GM19193 (cell line): Measurements from ENCODE around the gene MAPKAP1.

Experiments used
- POLR2A ChIP-seq: IDR thresholded peaks from 4 replicates; pipeline ENCODE4 v1.6.1; 2011; ENCODE audit not compliant: insufficient read depth, insufficient read length; ENCODE audit errors: extremely low read depth

Gene MAPKAP1

DNA sequence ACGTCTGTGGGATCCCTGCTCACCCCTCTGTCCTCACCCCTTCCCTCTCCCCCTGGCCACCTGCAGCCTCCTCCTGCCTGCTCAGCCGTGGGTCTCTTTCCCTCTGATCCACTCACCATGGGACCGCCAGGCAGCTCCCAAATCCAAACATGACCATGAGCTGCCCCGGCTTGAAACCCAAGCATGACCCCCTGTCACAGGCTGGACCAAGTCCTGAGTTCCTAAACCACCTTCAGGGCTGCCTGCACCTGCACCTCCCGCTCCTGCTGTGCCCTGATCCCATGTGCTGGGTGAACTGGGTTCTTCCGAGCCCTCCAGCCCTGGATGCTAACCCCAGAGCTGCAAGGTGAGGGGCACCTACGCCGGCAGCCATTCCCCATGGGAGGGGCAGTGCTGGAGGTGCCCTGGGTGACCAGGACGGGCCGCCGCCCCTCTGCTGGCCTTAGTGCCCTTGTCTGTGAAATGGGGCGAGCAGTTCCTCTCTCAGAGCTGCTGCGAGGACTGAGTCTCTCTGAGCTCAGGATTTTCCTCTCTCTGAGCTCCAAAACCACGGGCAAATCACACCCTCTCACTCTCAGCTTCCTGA is 295.7 kb downstream of the MAPKAP1 start:
- TF ChIP-seq POLR2A, result no peak

DNA sequence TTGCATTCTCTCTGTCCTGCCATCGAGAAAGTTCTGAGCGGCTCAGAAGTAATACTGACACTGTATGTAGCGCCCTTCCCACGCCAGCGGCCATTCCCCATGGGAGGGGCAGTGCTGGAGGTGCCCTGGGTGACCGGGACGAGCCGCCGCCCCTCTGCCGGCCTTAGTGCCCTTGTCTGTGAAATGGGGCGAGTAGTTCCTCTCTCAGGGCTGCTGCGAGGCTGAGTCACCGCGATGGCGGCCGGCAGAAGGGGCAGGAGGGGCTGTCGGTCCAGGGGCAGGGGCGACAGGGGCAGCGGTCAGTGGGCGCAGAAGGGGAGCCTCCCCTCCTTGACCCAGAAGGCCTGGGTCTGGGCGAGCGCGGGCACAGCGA is 296.5 kb downstream of the MAPKAP1 start:
- no peak for TF ChIP-seq POLR2A

DNA sequence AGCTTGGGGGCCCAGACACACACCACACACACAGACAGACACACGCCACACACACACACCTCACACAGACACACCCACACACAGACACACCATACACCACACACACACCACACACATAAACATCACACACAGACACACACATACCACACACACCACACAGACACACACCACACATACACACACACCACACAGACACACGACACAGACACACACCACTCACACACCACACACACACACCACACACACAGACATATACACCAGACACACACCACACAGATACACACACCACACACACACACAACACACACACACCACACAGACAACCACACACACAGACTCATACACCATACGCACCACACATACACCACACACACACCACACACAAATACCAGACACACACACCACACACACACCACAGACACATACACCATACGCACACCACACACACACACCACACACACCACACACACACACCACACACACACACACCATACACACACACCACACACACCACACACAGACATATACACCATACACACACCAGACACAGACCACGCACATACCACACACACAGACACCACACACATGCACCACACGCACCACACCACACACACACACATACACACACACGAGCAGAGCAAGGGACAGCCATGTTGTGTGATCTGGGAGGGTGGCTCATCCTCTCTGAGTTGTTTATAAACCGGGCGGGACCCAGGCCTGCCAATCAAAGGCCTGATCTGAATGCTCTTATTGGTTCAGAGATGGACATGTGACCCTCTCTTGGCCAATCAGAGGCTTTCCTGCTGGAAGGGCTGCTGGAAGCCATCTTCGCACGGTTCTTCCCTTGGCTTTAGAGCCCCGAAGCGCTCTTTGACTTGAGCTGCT is 297.1 kb downstream of the MAPKAP1 start:
- no peak for TF ChIP-seq POLR2A

DNA sequence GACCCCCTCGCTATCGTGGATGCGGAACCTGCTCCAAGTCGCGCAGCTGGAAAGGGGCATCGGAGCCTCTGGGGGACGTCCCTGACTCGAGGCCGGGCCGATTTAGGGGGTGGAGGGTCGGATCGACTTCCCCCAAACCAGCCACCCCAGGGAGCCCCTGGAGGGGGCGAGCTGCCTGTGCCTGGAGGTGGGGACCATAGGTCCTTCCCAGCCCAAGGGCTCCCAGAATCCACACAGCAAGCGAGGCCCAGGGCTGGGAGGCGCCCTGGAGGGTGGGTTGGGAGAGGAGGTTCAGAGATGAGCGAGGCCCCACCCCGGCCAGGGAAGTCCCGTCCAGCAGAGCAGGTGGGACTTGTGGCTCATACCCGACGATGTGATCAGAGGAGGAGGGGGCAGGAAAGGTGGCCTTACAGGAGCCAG is 297.8 kb downstream of the MAPKAP1 start:
- no peak for TF ChIP-seq POLR2A

DNA sequence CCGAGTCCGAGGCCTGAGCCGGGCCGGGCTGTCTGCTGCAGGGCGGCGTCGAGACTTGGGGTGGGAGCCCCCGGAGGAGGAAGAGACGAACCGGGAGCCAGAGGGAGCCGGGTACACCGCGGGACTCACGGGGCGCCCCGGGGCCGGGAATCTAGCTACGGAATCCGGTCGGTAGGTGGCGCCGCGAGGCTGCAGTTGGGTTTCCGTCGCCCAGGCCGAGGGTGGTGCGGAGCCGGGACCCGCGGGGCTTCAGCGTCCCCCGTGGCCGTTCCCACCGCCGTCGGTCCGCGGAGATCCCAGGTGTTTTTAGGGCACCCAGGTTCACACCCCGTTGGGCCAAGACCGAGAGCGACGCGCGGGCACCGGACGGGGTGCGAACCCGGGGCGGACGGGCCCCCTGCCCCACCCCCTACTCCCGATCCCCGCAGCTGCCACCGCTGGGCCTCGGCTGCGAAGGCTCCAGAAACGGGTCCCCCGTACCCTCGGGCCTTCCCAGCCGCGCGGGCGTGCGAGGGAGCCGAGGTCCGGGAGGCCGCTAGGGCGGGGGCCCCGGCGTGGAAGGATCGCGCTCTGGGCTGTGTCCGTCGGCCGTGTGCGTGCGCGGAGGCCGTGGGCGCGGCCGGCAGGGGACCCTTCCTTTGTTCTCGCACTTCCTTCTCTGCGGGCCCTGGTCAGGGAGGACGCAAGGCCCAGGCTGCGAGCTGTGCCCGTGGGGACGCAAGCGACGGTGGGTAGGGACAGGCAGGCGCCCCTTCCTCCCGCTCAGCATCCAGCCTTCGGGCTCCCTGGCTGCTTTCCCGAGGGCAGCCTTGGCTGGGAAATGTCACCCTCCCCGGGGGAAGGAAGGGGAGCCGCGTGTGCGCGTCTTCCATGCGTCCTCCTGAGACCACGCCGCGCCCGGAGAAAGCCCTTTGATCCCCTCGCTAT is 298.8 kb downstream of the MAPKAP1 start:
- no peak for TF ChIP-seq POLR2A

DNA sequence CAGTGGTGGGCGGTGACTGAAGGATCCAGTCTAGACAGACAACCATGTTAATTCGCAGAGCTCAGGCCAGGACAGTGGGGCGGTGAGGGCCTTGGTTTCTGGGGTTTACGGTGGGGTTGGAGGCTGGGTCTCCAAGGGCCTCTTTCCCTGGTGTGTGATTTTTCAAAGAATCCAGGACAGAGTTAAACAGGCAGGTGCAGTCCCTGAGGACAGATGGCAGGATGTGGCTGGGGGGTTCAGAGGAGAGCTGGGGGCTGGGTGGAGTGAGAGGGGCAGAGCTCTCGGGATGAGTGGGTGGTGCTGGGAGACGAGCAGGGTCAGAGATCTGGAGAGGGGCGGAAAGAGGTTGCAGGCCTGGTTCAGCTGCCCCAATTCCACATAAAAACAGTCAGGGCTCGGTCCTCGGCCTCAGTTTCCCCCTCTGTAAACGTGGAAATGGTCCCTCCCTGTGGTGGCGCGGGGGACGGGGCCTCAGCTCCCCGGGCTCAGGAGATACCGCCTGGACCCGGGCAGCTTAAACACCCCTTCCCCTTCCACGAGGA is 299.5 kb downstream of the MAPKAP1 start:
- TF ChIP-seq POLR2A, result no peak

DNA sequence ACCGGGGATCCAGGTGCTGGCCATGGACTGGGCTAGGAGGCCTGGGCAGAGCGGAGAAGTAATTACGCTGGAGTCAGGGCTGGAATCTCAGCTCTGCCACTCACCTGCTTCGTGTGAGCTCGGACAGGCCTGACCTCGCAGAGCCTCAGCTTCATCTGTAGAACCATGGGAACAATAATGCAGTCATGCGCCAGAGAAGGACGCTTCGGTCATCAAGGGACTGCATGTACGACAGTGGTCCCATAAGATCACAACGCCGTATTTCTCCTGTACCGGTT is 300.3 kb downstream of the MAPKAP1 start:
- TF ChIP-seq POLR2A, result no peak

DNA sequence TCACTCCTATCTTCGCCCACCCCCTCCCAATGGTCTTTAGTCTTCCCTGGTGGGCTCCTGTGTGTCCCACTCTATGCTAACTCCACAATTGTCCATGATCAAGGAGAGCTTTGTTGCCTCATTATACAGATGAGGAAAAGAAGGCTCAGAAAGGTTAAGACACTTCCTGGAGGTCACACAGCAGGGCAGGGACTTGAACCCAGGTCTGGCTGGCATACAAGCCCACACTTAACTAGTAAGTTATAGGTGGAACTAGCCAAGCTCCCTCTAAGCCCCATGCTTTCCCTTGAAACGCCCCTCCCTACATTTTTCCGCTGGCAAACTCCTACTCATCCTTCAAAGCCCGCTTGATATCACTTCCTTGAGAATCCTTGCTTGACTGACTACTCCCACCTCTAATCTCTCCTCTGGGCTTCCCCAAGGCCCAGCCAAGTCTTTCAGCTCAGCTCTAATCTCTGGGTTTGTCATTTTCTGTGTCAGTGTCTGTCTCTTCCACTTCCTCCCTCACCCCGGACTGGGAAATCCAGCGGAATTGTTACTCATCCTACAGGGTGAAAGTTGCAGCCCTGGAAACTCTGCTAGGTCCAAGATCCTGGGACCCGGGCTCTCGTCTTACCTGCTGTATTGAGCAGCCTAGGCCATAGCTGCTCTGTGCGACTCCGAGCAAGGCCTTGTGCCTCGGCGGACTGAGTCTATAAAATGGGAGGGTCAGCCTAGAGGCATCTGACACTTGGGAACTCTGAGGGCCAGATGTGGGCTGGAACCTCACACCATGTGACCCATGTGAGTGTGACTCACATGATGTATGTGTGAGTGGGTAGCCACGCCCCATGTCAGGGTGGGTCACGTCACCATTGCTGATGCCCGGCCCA is 300.8 kb downstream of the MAPKAP1 start:
- TF ChIP-seq POLR2A, result no peak

DNA sequence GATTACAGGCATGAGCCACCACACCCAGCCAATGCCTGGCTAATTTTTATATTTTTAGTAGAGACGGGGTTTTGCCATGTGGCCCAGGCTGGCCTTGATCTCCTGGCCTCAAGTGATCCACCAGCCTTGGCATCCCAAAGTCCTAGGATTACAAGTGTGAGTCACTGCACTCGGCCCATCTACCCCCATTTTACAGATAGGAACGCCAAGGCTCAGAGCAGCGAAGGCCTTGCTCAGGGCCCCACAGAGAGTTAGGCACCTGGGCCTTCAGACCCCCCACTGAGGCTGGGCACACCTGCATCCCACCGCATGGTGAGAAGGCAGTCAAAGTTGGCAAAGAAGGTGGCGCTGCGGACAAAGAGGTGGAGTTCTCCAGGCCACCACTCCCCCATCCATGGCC is 302.3 kb downstream of the MAPKAP1 start:
- no peak for TF ChIP-seq POLR2A

DNA sequence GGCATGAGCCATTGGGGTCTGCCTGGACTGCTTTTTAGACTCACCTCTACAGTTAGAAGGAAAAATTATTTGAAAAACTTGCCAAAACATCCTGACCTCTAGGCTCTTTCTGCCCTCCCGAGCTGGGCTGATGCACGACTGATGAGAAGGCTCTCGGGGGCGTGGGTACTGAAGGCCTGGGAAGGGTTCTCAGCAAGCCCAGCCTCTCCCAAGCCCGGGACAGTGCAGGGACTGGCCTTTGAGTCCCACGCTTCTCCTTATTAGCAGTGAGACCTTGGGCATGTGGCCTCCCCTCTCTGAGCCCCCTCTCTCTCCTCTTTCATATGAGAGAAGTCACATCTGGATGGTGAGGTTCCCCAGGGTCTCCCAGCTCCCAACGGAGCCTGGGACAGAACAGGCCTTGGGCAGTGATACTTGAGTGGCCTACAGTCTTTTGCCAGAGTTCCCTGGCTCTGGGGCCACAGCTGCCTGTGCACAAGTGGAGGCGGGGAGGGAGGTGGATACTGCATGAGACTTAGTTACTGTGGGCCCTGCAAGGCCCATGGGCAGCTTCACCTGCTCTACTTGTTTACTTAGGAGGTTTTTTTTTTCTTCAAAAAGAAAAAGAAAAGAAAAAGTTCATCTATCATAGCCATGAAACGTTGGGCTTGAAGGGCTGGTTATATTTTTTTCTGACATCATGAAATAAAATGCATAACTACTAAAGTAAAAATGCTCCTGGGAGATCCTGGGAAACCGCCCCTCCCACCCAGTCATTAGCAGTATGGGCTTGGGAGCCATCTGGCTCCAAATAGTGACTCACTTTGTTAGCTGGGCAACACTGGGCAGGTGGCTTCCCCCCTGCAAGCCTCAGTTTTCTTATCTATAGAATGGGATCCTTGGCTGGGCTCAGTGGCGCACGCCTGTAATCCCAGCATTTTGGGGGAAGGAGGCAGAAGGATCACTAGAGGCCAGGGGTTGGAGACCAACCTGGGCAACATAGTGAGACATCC is 306.0 kb downstream of the MAPKAP1 start:
- TF ChIP-seq POLR2A, result no peak

DNA sequence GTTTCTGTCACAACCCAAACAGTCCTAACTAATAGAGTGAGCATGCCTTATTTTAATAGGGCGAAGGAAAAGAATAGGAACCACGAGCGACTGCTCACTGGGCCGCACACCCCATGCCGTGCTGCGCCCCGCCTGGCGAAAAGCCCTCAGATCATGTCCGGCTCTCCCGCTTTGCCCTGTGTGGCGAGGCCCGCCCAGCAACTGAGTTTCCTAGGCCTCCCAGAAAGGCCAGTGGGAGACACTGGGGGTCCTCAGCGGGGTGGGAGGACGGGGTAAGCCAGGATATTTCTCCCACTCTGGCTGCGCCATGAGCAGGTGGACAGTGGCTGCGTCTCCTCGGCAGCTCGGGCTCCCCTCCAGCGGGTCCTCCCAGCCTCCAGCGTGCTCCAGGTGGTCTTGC is 307.3 kb downstream of the MAPKAP1 start:
- TF ChIP-seq POLR2A, result no peak

DNA sequence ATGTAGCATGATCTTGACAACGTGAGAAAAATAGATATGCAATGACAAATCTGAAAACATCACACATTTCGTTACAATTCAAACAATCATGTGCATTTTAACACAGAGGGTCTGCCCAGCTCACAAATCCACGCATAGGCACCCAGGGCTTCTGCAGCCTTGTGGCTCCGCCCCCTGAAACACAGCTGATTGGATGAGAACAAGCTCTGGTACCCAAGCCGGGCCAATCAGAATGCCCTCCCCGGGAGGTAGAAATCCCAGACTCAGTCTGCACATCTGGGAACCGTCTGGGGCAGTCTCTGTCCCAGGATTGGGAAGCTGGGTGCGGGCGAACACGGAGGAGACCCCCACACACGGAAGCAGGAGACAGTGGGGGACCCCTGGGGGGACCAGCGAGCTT is 307.8 kb downstream of the MAPKAP1 start:
- TF ChIP-seq POLR2A, result no peak

DNA sequence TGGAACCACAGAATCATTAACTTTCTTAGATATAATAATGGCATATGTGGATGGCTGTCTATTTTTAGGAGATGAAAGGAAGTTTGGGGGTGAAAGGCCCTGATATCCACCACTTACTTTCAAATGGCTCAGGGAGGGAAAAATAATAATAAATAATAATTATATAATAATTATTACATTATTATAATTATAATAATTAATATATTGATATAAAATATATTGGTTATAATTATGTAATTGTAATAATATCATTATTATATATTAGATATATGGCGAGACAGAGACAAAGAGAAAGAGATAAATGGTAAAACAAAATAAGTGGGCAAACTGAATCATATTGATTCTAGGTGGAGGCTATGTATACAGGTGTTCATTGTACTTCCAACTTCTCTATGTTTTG is 308.8 kb downstream of the MAPKAP1 start:
- no peak for TF ChIP-seq POLR2A

DNA sequence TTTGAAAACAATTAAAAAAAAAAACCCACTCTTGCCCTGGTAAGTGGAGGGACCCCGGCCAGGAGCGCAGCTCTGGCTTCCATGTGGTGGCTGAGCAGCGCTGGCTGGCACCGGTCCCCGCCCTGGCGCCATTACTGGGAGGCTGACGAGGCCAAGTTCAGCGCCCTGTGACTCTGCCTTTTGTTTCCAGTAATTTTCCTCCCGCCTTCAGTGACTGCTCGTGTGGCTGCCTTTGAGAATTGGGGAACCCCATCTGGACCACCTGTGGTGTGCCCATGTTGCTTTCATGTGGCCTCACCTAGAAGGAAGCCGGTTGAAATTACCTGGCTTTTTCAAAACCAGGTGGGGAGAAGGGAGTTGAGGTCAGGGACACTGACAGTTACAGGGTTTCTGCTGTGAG is 309.3 kb downstream of the MAPKAP1 start:
- no peak for TF ChIP-seq POLR2A

DNA sequence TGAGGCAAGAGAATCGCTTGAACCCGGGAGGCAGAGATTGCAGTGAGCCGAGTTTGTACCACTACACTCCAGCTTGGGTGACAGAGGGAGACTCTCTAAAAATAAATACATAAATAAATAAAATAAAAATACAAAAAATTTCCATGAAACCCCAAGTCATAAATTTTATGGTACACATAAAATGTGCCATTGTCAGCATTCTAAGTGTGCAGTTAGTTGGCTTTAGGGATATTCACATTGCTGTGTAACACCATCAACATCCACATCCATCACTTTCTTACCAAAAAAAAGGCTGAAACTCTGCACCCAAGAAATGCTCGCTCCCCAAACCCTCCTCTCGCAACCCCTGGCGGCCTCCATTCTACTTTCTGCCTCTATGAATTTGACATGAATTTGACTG is 310.2 kb downstream of the MAPKAP1 start:
- TF ChIP-seq POLR2A, result no peak
